ENCODE results near the gene UPK1A.
"Not testable (repeated sequence)": the region's sequence is repeated elsewhere in the genome, so short reads cannot be mapped to it uniquely, and the experiment has no call there.

The UPK1A gene

DNA sequence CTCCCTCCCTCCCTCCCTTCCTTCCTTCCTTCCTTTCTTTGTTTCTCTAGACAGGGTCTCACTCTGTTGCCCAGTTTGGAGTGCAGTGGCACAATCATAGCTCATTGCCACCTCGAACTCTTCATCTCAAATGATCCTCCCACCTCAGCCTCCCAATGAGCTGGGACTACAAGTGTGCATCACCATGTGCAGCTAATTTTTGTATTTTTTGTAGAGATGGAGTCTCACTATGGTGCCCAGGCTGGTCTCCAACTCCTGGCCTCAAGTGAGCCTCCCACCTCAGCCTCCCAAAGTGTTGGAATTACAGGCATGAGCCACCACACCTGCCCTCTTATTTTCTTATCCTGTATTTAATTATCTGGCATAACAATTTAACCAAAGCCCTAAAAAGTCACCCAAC is 4.4 kb downstream of the UPK1A start:
- peaks cover 67% of the 10 kb centered on the region for H3K27me3 ChIP-seq

DNA sequence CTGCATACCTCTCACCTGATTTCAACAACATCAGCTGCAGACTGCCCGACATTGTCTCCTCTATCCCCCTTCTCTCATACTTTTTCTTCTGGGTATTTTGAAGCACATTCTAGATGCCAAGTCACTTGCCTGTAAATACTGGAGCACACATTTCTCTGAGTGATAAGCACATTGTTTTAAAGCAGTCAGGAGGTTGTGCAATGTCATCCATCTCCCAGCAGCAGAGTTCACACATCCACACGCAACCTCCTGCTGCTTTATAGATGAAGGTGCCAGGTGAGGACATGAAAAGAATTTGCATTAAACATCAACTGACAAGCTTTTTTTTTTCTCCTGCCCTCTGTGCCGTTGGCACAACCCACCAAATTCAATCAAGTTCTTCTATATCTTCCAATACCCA is 5.5 kb downstream of the UPK1A start:
- no peaks in the 10 kb centered on the region for H3K9me3 ChIP-seq
- TF ChIP-seq, protein P1, sequence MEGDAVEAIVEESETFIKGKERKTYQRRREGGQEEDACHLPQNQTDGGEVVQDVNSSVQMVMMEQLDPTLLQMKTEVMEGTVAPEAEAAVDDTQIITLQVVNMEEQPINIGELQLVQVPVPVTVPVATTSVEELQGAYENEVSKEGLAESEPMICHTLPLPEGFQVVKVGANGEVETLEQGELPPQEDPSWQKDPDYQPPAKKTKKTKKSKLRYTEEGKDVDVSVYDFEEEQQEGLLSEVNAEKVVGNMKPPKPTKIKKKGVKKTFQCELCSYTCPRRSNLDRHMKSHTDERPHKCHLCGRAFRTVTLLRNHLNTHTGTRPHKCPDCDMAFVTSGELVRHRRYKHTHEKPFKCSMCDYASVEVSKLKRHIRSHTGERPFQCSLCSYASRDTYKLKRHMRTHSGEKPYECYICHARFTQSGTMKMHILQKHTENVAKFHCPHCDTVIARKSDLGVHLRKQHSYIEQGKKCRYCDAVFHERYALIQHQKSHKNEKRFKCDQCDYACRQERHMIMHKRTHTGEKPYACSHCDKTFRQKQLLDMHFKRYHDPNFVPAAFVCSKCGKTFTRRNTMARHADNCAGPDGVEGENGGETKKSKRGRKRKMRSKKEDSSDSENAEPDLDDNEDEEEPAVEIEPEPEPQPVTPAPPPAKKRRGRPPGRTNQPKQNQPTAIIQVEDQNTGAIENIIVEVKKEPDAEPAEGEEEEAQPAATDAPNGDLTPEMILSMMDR (IDR thresholded peaks at IDR 0.05; ENCODE audit: low read depth, low read length), result no peak
- H3K4me1 ChIP-seq, result no peaks in the 10 kb centered on the region
- H3K27me3 ChIP-seq, result peaks cover 67% of the 10 kb centered on the region
- no peaks in the 10 kb centered on the region for H3K36me3 ChIP-seq
- no peak overlapping the region for H3K4me3 ChIP-seq (ENCODE audit: low read depth, low read length)
- no peak for DNase-seq

More for the DNA sequence above, 4.4 kb downstream of the UPK1A start:
- no peak for DNase-seq
- TF ChIP-seq, protein P1 (IDR thresholded peaks at IDR 0.05; ENCODE audit: low read depth, low read length), result no peak
- Histone ChIP-seq H3K9me3 (no peaks in the 10 kb centered on the region), H3K4me1 (no peaks in the 10 kb centered on the region), H3K4me3 (ENCODE audit: low read depth, low read length) (no peak overlapping the region), H3K36me3 (no peaks in the 10 kb centered on the region)

DNA sequence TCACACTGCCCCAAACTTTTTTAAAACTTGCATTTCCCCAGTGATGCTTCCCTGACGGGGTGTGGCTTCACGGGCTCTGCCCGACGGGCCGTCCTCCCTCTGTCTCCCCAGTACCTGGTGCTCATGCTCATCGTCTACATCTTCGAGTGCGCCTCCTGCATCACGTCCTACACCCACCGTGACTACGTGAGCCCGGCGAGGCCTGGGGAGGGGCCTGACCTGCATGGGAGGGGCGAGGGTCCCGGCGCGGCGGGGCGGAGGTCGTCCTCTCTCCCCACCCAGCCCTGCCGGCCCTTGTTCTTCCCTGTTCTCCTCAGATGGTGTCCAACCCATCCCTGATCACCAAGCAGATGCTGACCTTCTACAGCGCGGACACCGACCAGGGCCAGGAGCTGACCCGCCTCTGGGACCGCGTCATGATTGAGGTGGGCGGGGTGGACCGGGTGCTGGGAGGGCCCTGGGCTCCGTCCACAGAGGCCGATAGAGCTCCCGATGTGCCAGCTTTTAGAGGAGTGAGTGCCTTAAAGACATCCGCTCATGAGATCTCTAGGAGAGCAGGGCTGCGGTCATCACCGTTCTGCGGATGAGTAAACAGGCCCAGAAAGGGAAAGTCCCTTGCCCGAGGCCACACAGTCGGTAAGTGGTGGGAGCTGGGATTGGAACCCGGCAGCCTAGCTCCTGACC is 6.9 kb downstream of the UPK1A start:
- H3K27me3 ChIP-seq, result peaks cover 54% of the 10 kb centered on the region
- peak overlapping the region; percentile 35 for H3K4me3 ChIP-seq (ENCODE audit: low read depth, low read length)
- DNase-seq, result peak; percentile 33
- H3K36me3 ChIP-seq, result no peaks in the 10 kb centered on the region
- no peaks in the 10 kb centered on the region for H3K4me1 ChIP-seq
- no peaks in the 10 kb centered on the region for H3K9me3 ChIP-seq
- TF ChIP-seq, protein P1 (IDR thresholded peaks at IDR 0.05; ENCODE audit: low read depth, low read length), result no peak

DNA sequence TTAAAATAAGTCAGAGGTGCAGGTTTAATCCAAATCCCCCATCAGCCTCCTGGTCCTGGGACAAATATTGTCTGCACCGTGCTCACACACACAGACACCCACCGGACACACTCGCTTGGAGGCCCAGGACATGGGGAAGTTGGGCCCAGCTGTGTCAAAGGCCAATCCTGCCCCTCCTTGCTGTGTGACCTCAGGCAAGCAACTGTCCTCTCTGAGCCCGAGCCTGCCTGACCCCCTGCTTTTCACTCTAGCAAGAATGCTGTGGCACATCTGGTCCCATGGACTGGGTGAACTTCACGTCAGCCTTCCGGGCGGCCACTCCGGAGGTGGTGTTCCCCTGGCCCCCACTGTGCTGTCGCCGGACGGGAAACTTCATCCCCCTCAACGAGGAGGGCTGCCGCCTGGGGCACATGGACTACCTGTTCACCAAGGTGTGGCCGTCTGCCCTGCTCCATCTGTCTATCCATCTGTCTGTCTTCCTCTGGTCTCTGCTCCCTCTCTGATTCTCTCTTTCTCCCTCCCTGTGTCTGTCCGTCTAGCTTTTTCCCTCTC is 9.3 kb downstream of the UPK1A start:
- H3K36me3 ChIP-seq, result no peaks in the 10 kb centered on the region
- H3K4me3 ChIP-seq (ENCODE audit: low read depth, low read length), result no peak overlapping the region
- TF ChIP-seq, protein P1 (IDR thresholded peaks at IDR 0.05; ENCODE audit: low read depth, low read length), result no peak
- no peaks in the 10 kb centered on the region for H3K4me1 ChIP-seq
- H3K9me3 ChIP-seq, result no peaks in the 10 kb centered on the region
- peaks cover 36% of the 10 kb centered on the region for H3K27me3 ChIP-seq
- no peak for DNase-seq

DNA sequence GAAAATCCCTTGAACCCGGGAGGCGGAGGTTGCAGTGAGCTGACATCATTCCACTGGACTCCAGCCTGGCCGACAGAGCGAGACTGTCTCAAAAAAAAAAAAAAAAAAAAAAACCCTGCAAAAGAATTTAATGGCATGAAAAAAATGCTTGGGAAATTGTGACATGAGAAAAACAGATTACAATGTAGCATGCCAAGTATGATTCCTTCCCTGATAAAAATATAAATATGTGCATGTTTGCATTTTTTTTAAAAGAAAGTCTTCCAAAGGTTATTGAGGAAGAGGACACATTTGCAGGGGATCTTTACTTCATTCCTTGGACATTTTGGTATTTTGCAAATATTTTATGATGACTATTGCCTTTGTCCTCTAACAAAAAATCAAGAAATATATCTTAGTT is 23.5 kb downstream of the UPK1A start:
- no peaks in the 10 kb centered on the region for H3K36me3 ChIP-seq
- TF ChIP-seq, protein P1 (IDR thresholded peaks at IDR 0.05; ENCODE audit: low read depth, low read length), result no peak
- H3K9me3 ChIP-seq, result no peaks in the 10 kb centered on the region
- peaks cover 4% of the 10 kb centered on the region; the same call in 1 of the 2 replicates for H3K27me3 ChIP-seq
- H3K4me3 ChIP-seq (ENCODE audit: low read depth, low read length), result no peak overlapping the region
- DNase-seq, result no peak
- H3K4me1 ChIP-seq, result no peaks in the 10 kb centered on the region

DNA sequence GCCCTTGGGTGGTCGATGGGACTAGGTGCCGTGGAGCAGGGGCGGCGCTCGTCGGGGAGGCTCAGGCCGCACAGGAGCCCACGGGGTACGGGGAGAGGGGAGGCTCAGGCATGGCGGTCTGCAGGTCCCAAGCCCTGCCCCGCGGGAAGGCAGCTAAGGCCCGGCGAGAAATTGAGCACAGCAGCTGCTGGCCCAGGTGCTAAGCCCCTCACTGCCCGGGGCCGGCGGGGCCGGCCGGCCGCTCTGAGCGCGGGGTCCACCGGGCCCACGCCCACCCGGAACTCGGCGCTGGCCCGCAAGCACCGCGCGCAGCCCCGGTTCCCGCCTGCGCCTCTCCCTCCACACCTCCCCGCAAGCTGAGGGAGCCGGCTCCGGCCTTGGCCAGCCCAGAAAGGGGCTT is 24.8 kb downstream of the UPK1A start:
- not testable (repeated sequence) for H3K27me3 ChIP-seq; H3K36me3 ChIP-seq; H3K4me1 ChIP-seq; DNase-seq; H3K9me3 ChIP-seq; H3K4me3 ChIP-seq (ENCODE audit: low read depth, low read length)

Measured in BE2C (cell line).